Esophagus squamous epithelium (tissue), 5 donors: Measurements from ENCODE around the gene ENOX1. TPM values are rescaled to one million over a fixed set of nuclear protein-coding genes. Genes with fewer than 3 reads are reported as not detected.

Source experiments
- DNase-seq: peaks from one replicate; lab custom pipeline; 2025; lab: John Stamatoyannopoulos, UW
- H3K27ac ChIP-seq, 4 donors: fragments of 200-600 bp; sonication (generic); one replicate each; pipeline ENCODE4 v1.5.1; 2016 to 2019; ENCODE audit warnings: mild to moderate bottlenecking in 1 of 4
- H3K27me3 ChIP-seq, 4 donors: fragments of 200-600 bp; sonication (generic); 1 replicate in 3 of 4; 2 replicates in 1 of 4; pipeline versions ENCODE4 v1.5.1 to v1.6.0; 2017 to 2021; ENCODE audit warnings: antibody characterized with exemption in 1 of 4
- H3K36me3 ChIP-seq, 3 donors: fragments of 200-600 bp; sonication (generic); one replicate each; pipeline ENCODE4 v1.5.1; 2016 to 2019
- H3K4me1 ChIP-seq, 3 donors: fragments of 200-600 bp; sonication (generic); one replicate each; pipeline ENCODE4 v1.5.1; 2017 to 2019
- H3K4me3 ChIP-seq, 4 donors: fragments of 200-600 bp; sonication (generic); 1 replicate in 3 of 4; 2 replicates in 1 of 4; pipeline ENCODE4 v1.5.1; 2016 to 2019; ENCODE audit warnings: mild to moderate bottlenecking in 2 of 4, moderate library complexity in 1 of 4
- H3K9me3 ChIP-seq, 3 donors: fragments of 200-600 bp; sonication (generic); one replicate each; pipeline ENCODE4 v1.5.1; 2016 to 2019
- POLR2A ChIP-seq, 4 donors: fragments of 450-650 bp; IDR thresholded peaks; one replicate each; pipeline ENCODE4 v1.6.1; 2017; ENCODE audit warnings: antibody characterized with exemption in 4 of 4, mild to moderate bottlenecking in 4 of 4, moderate library complexity in 3 of 4
- WGBS, 2 donors: methylation state at CpG; one replicate each; pipeline ENCODE4 v1.1.5; 2018; 5-methylcytosine and 5-hydroxymethylcytosine counted together
- intact Hi-C: fragments of 100-400 bp; cut with DNase I; formaldehyde crosslinking; loops from one replicate; pipeline ENCODE4 v1.15.0; 2022
- total RNA-seq, 4 donors: library from RNA; depleted of rRNA; stranded (reverse); fragments of >200 nt; gene quantifications; one replicate each; pipeline ENCODE4 v1.1.0, GENCODE V29; 2016
- TF ChIP-seq, protein P1 (sequence below), 6 experiments: fragments of 450-650 bp in 4 of 6; fragments of 200-600 bp in 2 of 6; sonication (generic) in 2 of 6; IDR thresholded peaks; one replicate each; pipeline ENCODE4 v1.5.1; 2016 to 2019; ENCODE audit warnings: antibody characterized with exemption in 6 of 6, mild to moderate bottlenecking in 4 of 6, moderate library complexity in 4 of 6
- donor health status: DM: yes; HTN: yes; CAD: no.

The ENOX1 gene
- total RNA-seq, 4 donors from 2014 or later, result 0.48 to 0.76 TPM; not detected in 2

DNA sequence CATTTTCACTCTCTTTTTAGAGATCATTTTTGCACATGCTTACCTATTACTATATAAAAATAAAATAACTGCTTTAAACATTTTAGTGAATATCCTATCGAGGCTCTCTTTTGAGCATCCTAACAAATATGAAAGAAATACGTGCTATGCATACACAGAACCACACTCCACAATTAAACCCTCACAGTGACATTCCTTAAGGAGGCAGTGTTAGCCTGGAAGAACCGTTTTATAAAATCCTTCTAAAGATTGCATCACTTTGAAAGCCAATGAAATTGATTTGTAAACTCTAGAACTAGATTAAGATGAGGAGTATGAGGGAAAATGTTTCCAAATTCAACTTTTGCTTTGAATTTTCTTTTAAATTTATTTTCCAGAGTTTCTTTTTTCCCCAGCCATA, 11.1 kb upstream of the ENOX1 start:
- H3K27ac ChIP-seq, result no peak overlapping the region
- peaks cover 0 to 7% (median 0%) of the 10 kb centered on the region in 4 donors for H3K27me3 ChIP-seq
- H3K4me3 ChIP-seq, result no peak overlapping the region
- no peak for DNase-seq
- 52 to 65% methylated on average over 3 of the region's 3 CpGs for WGBS, 2 donors
- no peaks in the 10 kb centered on the region for H3K36me3 ChIP-seq
- no peaks in the 10 kb centered on the region for H3K4me1 ChIP-seq
- intact Hi-C loops, result no loop called here
- H3K9me3 ChIP-seq, result no peaks in the 10 kb centered on the region
- no peak for TF ChIP-seq POLR2A (IDR thresholded peaks at IDR 0.05)
- TF ChIP-seq, protein P1, sequence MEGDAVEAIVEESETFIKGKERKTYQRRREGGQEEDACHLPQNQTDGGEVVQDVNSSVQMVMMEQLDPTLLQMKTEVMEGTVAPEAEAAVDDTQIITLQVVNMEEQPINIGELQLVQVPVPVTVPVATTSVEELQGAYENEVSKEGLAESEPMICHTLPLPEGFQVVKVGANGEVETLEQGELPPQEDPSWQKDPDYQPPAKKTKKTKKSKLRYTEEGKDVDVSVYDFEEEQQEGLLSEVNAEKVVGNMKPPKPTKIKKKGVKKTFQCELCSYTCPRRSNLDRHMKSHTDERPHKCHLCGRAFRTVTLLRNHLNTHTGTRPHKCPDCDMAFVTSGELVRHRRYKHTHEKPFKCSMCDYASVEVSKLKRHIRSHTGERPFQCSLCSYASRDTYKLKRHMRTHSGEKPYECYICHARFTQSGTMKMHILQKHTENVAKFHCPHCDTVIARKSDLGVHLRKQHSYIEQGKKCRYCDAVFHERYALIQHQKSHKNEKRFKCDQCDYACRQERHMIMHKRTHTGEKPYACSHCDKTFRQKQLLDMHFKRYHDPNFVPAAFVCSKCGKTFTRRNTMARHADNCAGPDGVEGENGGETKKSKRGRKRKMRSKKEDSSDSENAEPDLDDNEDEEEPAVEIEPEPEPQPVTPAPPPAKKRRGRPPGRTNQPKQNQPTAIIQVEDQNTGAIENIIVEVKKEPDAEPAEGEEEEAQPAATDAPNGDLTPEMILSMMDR (IDR thresholded peaks at IDR 0.05), result no peak

DNA sequence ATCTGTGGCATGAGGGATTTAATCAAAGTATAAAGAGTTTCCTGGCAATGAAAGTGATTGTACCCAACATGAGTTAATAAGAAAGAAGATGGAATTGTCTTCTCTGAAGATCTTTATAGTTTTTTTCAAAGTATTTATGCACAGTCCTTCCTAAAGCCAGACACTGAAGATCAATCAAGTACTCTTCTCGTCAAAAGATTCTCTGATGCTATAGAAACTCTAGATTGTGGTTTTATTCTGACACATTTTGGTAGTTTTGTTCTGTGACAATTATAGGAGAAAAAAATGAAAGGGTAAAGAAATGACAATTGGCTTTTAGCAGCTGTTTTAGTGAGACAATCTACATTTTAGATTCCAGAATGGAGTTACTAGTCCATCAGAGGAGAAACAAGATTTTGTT, 10.4 kb upstream of the ENOX1 start:
- intact Hi-C loops, result no loop called here
- H3K4me1 ChIP-seq, result no peaks in the 10 kb centered on the region
- H3K27ac ChIP-seq, result no peak overlapping the region
- TF ChIP-seq POLR2A (IDR thresholded peaks at IDR 0.05), result no peak
- TF ChIP-seq, protein P1 (IDR thresholded peaks at IDR 0.05), result no peak
- H3K9me3 ChIP-seq, result no peaks in the 10 kb centered on the region
- peaks cover 0 to 7% (median 0%) of the 10 kb centered on the region in 4 donors for H3K27me3 ChIP-seq
- 82 to 86% methylated on average over 1 of the region's 1 CpG for WGBS, 2 donors
- DNase-seq, result no peak
- no peaks in the 10 kb centered on the region for H3K36me3 ChIP-seq
- no peak overlapping the region for H3K4me3 ChIP-seq

DNA sequence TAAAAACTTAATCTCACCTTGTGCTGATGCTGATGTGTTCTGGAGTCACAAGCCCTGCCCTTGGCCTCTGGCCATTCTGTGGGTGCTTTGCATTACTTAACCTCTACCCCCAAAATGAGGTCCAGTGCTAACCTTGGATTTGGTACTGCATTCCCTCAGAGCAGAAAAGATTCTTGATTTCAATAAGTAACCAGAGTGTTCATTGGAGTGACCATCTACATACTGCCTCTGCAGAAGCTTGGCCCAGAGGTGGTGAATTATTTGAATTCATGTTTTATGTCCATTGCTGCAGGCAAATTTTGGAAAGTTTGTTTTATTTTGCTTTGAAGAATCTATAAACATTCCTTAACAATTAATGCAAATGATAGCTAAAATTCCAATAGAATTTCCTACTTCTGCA, 7.6 kb upstream of the ENOX1 start:
- no peaks in the 10 kb centered on the region for H3K36me3 ChIP-seq
- no peak overlapping the region for H3K27ac ChIP-seq
- peaks cover 0 to 20% (median 0%) of the 10 kb centered on the region in 4 donors for H3K27me3 ChIP-seq
- no peaks in the 10 kb centered on the region for H3K9me3 ChIP-seq
- DNase-seq, result no peak
- H3K4me1 ChIP-seq, result no peaks in the 10 kb centered on the region
- no peak for TF ChIP-seq POLR2A (IDR thresholded peaks at IDR 0.05)
- TF ChIP-seq, protein P1 (IDR thresholded peaks at IDR 0.05), result no peak
- intact Hi-C loops, result no loop called here
- no peak overlapping the region for H3K4me3 ChIP-seq

DNA sequence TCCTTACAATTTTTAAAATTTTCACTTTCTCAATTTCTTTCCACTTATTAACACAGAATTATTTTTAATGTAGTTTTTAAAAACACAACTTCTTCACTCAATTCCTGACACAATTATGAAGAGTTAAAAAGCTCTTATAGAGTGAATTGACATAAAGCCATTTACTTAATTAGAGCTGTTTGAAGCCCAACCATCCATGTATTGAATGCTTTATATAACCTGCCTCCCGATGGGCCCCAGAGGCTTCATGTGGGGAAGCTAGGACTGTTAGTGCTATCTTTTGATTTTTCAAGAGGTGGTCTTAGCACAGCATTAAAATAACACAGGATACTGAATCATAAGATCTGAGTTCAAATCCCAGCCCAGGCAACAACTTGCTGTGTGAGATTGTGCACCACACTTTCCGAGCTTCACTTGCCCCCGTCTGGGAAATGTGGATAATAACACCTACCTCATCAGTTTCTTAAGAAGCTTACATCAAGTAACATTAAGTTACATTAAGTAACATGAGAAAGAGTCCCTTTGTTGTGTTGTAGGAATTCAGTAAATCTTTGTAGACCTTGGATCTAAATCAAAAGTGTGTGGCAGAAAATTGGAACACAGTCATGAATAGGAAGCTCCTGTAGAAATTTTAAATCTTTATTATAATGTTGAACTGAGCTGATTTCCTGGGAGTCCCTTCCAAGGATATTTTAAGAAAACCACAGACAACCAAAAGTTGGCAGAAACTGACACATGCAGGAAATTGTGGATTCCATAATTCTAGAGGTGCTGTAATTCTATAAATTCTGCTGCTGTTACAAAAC, 5.5 kb upstream of the ENOX1 start:
- no peak for DNase-seq
- Histone ChIP-seq H3K27me3 (peaks cover 0 to 38% (median 0%) of the 10 kb centered on the region in 4 donors), H3K9me3 (no peaks in the 10 kb centered on the region), H3K4me3 (no peak overlapping the region), H3K27ac (no peak overlapping the region), H3K4me1 (peaks cover 0 to 7% (median under 1%) of the 10 kb centered on the region in 3 donors), H3K36me3 (no peaks in the 10 kb centered on the region)
- no peak for TF ChIP-seq POLR2A (IDR thresholded peaks at IDR 0.05)
- TF ChIP-seq, protein P1 (IDR thresholded peaks at IDR 0.05), result no peak
- intact Hi-C loops, result no loop called here
- 55 to 65% methylated on average over 3 of the region's 3 CpGs for WGBS, 2 donors

DNA sequence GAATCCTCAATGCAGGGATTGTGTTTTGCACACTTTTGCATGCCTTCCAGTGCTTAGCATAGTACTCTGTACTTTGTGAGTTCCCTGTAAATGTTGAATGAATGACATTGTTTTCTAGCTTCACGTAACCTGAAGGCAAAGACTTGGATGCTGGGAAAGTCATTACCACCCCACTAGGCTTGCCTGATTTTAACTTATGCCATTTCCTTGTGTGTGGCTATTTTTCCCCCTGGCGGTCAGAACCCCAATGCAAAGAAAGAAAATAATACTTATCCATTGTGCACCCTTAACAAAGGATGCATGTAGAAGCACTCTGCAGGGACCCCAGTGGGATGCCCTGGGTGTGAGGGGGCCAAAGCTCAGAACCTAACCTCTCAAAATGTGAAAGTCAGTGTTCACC, 1.2 kb upstream of the ENOX1 start:
- Histone ChIP-seq H3K4me3 (no peak overlapping the region), H3K27ac (no peak overlapping the region), H3K36me3 (no peaks in the 10 kb centered on the region), H3K9me3 (no peaks in the 10 kb centered on the region), H3K27me3 (peaks cover 0 to 54% (median 0%) of the 10 kb centered on the region in 4 donors), H3K4me1 (peaks cover 5 to 32% (median 11%) of the 10 kb centered on the region in 3 donors)
- TF ChIP-seq, protein P1 (IDR thresholded peaks at IDR 0.05), result peak in 2 of 6 experiments; percentile 21 to 30
- no peak for TF ChIP-seq POLR2A (IDR thresholded peaks at IDR 0.05)
- WGBS, 2 donors, result 45 to 80% methylated on average over 2 of the region's 2 CpGs
- no peak for DNase-seq
- intact Hi-C loops, result no loop called here
